ENCODE results near the gene HOXB8. TPM values are rescaled to one million over a fixed set of nuclear protein-coding genes. Genes with fewer than 3 reads are reported as not detected.

The HOXB8 gene
- total RNA-seq, 4 donors from 2014 or later, result 1.4 TPM; not detected in 3

- Histone ChIP-seq H3K27me3 (peaks cover 79% of the 10 kb centered on the region), H3K4me1 (peaks cover 10 to 20% of the 10 kb centered on the region in 2 donors), H3K4me3 (replicated peaks in 1 of 3) (no peak overlapping the region), H3K9me3 (no peaks in the 10 kb centered on the region), H3K36me3 (no peaks in the 10 kb centered on the region), H3K27ac (no peak overlapping the region)
- TF ChIP-seq POLR2A (IDR thresholded peaks at IDR 0.05) (no peak), CTCF (IDR thresholded peaks at IDR 0.05) (no peak)
- DNase-seq, result no peak
- 16 to 23% methylated on average over 4 of the region's 4 CpGs for WGBS, 2 donors
- intact Hi-C loops (cut with DNase I), result no loop called here
Measured at GRCh38 chr17:48623583-48623982, 8.5 kb upstream of the HOXB8 start.

GRCh38 chr17:48622857-48623256 lies 7.8 kb upstream of the HOXB8 start:
- peaks cover 83% of the 10 kb centered on the region for H3K27me3 ChIP-seq
- WGBS, 2 donors, result 20 to 21% methylated on average over 11 of the region's 11 CpGs
- peaks cover 10 to 20% of the 10 kb centered on the region in 2 donors for H3K4me1 ChIP-seq
- TF ChIP-seq CTCF (IDR thresholded peaks at IDR 0.05), result no peak
- DNase-seq, result no peak
- intact Hi-C loops (cut with DNase I), result no loop called here
- no peak overlapping the region for H3K4me3 ChIP-seq (replicated peaks in 1 of 3)
- no peak overlapping the region for H3K27ac ChIP-seq
- no peaks in the 10 kb centered on the region for H3K36me3 ChIP-seq
- no peaks in the 10 kb centered on the region for H3K9me3 ChIP-seq

- H3K4me1 ChIP-seq, result peaks cover 10 to 20% of the 10 kb centered on the region in 2 donors
- no peak overlapping the region for H3K27ac ChIP-seq
- TF ChIP-seq POLR2A (IDR thresholded peaks at IDR 0.05), result no peak
- TF ChIP-seq CTCF (IDR thresholded peaks at IDR 0.05), result no peak
- peaks cover 82% of the 10 kb centered on the region for H3K27me3 ChIP-seq
- 18 to 22% methylated on average over 20 to 40 of the region's 41 CpGs for WGBS, 2 donors
- intact Hi-C loops (cut with DNase I), result no loop called here
- no peaks in the 10 kb centered on the region for H3K9me3 ChIP-seq
- no peaks in the 10 kb centered on the region for H3K36me3 ChIP-seq
- DNase-seq, result no peak
- H3K4me3 ChIP-seq (replicated peaks in 1 of 3), result no peak overlapping the region
Measured at GRCh38 chr17:48621410-48622392, 6.6 kb upstream of the HOXB8 start.

GRCh38 chr17:48620461-48621139 lies 5.5 kb upstream of the HOXB8 start:
- intact Hi-C loops (cut with DNase I), result no loop called here
- no peaks in the 10 kb centered on the region for H3K36me3 ChIP-seq
- WGBS, 2 donors, result 16 to 29% methylated on average over 6 of the region's 6 CpGs
- H3K9me3 ChIP-seq, result no peaks in the 10 kb centered on the region
- H3K27me3 ChIP-seq, result peaks cover 82% of the 10 kb centered on the region
- no peak for TF ChIP-seq POLR2A (IDR thresholded peaks at IDR 0.05)
- TF ChIP-seq CTCF (IDR thresholded peaks at IDR 0.05), result no peak
- no peak overlapping the region for H3K27ac ChIP-seq
- peaks cover 5 to 9% of the 10 kb centered on the region in 2 donors for H3K4me1 ChIP-seq
- DNase-seq, result no peak
- no peak overlapping the region for H3K4me3 ChIP-seq (replicated peaks in 1 of 3)
